ENCODE results near the gene KCTD16.

Gene KCTD16

DNA sequence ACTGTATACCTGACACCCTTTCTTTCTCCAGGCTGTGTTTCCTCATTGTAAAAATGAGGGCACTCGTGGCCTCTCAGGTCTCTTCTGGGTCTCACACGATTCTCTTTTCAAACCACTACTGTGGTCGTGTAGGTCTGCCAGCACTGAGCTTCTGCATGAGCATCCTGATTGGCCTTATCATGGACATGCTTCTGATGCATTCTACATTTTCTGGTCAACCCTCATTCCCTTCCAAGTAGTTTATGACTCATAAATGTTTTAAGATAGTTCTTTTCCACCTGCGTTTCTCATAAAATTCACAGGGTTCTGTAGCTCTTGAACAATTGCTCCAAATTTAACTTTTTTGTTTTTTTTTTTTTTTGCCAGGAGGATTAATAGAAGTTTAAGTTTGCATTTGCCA is 294.8 kb downstream of the KCTD16 start:
- DNase-seq = no peak

DNA sequence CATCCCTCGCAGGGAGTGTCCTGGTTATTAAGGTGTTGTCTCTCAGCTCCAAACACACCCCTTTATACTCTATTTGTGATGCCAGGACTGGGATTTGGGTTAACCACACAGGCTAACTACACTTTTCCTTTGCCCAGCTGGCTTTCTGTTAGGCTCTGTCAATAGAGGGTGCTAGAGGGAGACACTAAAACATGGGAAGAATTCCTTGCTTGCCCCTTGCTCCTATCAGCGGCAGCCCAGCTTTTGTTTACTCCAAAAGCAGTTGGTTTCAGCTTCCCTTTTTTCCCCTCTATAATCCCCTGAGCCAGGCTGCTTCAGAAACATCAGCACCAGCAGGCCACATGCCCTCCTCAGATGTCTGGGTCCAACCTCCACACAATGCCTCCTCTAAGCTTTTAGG is 297.1 kb downstream of the KCTD16 start:
- DNase-seq = no peak

DNA sequence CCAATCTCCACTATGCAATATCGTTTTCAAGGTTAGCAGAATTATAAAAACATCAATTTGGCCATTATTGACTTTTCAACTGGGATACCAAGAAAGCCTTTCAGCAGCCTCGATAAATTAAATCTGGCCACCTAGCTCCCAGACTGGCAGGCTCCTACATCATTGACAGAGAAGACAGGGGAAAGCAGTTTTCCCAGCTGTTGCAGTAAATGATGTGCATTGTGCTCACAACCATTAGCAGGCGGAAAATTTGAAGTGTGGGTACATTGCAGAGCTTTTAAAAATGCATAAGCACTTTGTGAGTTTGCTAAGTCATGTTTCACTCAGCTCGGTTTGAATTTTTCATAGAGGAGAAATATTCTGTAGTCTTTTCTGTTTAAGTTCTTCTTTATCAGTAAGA is 297.9 kb downstream of the KCTD16 start:
- no peak for DNase-seq

DNA sequence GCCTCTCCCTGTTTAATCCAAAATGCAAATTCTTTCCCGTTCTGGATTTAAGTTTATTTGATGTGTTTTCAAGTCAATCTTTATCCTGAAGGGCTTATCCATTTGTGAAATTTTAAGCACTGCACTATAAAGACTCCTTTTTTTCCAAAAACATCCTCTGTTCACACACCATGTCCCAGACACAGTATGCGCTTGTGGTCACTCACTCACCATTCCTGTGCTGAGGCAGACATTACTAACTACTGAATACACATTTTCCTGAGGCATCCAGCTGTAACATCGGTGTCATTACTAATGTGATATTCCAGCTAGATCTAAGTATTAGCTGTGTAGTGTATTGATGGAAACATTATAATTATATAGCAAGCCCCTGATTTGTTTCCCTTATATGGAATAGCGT is 298.4 kb downstream of the KCTD16 start:
- no peak for DNase-seq

DNA sequence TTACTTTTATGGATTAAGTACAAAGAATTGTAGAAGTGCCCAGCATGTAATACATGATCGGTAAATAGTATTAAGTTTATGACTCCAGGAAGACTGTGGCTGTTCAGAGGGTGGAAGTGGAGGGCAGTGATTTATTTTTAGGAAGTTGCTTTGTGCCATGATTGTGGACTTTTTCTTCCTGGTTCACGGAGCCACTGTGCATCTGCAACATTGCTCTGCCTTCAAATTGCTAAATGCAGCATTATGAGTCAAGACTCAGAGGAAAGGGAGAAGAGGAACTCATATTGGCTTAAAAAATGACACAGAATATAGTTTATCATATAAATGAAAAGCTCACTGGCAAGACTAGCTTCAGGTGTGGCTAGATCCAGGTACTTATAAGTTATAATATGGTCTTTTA is 301.5 kb downstream of the KCTD16 start:
- DNase-seq = no peak

DNA sequence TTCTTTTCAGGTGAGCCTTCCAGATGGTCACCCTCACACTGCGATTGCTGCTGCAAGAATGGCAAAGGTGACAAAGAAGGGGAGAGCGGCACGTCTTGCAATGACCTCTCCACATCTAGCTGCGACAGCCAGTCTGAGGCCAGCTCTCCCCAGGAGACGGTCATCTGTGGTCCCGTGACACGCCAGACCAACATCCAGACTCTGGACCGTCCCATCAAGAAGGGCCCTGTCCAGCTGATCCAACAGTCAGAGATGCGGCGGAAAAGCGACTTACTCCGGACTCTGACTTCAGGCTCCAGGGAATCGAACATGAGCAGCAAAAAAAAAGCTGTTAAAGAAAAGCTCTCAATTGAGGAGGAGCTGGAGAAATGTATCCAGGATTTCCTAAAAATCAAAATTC is 303.0 kb downstream of the KCTD16 start:
- DNase-seq = no peak

DNA sequence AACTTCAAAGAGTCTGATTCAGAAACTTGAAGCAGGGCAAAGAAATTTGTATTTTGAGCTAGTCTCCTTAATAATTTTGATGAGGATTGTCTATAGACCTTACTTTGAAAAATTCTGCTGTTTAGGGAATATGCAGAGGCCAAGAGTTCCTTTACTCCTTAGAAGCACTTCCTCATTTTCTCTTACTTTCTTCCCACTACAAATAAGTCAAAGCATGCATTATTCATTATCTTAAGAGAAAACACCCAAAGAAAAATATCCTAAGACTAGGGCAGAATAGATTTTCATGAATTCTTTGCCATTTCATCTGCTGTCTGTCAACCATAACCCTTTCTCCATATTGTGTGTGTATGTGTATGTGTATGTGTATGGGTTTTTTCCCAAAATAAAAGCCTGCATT is 307.9 kb downstream of the KCTD16 start:
- DNase-seq = no peak

DNA sequence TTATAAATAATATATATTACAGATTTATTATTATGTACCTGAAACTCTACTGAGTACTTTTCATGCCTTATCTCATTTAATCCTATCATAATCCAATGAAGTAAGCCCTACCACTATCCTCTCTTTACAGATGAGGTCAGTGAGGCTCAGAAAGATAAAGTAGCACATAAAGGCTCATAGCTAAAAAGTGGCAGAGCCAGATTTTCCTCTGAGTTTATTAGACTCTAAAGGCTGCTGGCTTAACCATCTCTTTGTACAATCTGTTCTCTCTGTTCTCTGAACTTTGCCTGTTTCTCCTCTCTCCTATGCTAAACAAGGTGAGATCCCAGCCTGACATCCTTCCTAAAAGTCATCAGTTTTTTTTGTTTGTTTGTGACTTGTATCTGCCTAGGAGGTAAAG is 311.2 kb downstream of the KCTD16 start:
- DNase-seq = no peak

DNA sequence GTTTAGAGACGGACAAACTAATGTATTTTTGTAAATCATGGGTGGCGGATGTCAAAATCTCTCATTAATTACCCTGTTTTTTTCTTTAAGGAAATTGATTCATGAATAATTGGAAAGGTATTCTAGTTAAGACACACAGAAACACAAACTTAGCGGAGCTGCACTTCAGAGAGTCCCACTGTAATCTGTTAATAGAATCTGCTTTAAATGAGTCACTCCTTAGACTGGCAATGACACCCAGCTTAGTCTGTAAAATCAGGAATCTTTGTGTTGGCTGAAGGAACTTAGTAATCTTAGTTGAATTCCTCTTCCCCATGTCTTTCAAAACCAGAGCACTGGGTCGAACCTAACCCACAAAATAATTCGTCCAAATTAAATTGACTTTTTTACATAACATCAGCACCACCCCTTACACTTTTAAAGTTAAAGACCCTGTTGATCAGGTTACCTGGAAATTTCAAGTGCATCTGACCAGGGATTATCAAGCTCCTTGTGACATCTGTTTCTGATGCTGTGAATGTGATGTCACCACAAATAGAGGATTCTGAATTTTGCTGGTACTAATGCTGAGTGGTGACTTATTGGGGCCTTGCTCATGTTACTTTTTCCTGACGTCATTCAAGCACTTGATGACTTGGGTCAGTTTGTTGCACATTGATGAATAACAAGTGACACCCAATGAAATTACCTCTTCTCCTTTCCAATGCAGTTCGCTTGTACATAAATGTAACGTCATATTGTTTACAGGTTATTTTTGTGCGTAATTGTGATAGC is 313.6 kb downstream of the KCTD16 start:
- no peak for DNase-seq

DNA sequence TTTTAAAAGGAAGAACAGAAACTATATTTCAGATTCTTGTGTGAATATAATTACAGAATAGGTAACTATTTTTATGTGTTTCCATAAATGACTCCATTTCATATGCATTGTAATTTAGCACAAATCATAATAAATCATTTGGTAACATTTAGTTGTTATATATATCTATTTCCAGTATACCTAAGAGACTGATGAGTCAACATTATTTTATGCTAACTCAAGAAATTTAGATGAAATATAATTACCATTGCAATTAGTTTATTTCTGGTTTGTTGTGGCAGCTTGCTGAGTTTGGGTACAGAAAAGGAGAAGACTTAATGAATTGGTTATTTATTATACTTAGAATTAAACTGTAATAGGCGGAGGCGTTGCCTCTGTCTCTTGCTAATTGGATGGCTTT is 314.9 kb downstream of the KCTD16 start:
- DNase-seq = no peak

DNA sequence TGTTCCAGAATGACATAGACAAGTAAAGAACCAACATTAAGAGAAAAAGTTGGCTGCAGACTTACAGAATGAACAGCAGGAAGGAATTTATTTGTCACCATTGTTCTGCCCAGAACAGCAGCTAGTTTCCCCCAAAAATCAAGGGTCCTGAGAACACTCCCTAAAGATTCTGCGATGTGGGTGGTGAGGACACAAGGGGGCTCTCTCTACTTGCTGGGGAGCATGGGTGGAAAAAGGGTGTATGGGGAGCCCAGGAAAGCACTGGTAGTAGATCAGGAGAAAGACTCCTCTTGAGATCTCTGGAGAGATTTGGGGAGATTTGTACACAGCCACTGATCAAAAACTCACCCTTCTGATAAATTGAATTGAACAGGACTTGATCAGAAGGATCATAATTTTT is 316.5 kb downstream of the KCTD16 start:
- no peak for DNase-seq

DNA sequence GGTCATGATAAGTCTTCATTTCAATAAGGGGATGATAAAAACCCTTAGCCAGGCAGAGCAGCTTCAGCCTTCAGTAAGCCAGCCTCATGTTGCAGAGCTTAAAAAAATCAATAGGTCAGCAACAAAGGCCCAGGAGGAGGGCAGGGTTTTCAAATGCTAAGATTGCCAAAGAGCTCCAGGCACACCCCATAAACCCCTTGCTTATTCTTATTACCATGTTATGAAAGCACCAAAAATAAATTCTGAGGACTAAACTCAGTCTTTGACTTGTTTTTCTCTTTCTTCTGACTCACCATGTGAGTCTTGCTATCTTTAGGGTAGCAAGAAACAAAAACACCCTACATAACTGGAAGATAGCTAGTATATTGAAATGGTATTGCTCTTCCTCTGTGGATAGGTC is 317.1 kb downstream of the KCTD16 start:
- DNase-seq = no peak

DNA sequence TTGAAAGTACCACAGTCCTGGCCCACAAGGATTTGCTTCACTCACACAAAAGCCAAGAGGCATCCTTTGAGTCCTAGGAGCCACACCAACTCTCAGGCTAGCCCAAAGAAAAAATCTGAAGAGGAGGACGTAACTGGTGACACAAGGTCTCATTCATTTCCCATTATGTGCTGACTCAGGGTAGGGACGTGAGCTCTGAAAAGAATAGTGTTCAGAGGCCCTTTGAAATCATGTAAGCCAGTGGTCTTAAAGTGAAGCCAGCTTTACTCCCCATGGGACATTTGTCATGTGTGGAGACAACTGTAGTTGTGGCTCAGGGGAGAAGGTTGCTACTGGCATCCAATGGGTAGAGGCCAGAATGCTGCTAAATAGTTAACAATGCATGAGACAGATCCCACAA is 332.4 kb downstream of the KCTD16 start:
- no peak for DNase-seq

DNA sequence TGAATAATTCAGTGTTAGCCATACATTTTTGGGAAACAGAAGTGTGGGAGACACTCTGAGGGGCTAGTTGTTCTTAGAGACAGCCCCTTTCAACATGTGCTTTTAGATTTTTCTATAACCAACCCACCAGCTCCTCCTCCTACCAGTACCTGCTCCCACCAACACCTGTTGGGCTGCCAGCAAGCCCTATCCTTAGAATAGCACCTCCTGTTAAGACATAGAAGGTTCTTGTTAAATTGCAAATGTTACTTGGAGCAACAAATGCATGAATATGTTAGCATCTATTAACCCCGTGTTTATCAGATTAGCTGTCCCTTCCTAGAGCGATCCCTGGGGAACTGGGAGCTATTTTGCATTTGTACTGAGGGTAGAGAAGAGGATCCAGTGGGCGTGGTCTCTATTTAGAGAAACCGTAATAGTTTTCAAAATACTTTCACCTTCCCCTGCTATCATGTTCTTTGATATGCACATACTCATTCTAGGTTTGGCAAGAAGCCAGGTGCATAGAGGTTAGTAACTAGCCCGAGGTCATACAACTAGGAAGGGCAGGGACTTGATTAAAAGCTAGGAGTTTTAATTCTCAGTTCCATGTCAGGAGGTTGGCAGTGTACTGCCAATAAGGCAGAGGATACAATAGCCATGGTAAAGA is 334.4 kb downstream of the KCTD16 start:
- DNase-seq = no peak

DNA sequence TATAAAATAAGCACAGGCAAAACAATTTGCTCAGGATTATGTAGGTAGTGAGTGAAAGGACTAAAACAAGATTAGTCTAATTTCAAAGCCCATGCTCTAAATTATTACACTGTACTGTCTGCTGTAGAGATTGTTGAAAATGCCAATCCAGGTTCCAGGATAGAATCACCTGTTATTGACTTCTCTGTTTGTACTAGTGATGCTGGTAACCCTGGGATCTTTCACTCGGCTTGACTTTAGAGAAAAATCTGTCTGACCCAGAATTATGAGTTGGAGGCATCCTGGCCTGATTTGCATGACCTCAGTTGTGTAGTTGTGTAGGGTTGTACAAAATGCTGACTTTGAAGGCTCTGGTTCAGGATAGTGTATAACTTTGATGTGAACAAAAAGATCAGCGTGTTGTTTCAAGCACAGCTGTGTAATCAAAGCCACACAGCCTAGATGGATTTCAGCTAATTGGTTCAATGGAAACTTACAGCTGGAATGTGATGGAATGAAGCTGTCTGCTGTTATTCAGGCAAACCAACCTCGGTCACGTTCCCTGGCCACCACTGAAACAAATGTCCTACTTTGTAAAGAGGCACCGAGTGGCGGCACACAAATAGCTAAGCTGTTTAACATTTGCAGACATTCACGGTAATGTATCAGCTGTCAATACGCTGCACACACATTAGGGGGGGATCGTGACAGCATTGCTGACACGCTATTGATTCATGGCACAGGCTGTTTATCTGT is 340.3 kb downstream of the KCTD16 start:
- DNase-seq = no peak

DNA sequence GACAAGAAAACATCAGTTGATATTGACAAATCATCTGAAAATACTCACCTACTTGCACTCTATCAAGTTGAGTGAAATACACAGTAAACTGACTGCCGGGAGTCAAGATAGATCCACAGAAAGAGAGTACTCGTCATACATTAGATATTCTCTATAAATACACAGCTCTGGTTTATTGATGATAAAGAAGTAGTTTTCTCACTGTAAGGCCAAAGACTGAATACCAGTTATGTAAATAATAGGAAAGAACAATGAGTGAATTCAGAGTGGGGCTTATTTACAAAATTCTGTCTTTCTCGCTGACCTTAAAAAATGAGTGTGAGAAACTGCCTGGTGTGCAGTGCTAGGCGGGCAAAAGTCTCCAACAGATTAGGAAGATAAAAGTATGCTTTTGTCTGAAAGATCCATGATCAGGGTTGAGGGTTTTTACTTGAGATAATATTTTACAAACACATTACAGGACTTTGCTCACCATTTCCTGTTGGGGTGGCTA is 341.0 kb downstream of the KCTD16 start:
- DNase-seq = no peak

DNA sequence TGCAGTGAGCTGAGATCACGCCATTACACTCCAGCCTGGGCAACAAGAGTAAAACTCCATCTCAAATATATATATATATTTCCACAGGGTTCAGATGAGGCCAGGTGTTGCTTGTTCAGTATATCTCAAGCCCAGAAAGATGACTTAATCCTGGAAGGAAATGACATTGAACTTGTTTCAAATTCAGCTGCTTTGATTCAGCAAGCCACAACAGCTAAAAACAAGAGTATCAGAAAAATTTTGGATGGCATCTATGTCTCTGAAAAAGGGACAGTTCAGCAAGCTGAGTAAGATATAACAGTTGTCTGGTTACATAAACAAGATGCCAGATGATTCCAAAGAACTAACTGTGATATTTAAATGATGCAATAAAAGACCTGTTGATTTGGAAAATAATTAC is 352.0 kb downstream of the KCTD16 start:
- DNase-seq = no peak

DNA sequence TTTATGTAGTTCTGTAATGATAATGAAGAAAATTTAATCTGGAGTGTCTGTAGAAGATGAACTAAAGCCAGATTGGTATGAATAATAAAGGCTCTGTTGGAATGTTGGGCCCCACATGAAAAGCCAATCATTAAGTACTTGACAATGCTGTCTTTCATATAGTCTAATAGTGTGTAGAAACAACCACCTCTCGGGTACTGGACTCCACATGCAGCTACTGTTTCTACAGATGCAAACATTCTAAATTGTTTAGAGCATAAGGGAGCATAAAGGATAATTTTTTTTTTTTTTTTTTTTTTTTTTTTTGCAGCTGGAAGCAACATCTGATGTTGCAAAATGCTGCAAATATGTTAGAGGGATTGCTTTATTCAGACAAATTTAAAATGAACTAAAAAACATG is 354.3 kb downstream of the KCTD16 start:
- no peak for DNase-seq

DNA sequence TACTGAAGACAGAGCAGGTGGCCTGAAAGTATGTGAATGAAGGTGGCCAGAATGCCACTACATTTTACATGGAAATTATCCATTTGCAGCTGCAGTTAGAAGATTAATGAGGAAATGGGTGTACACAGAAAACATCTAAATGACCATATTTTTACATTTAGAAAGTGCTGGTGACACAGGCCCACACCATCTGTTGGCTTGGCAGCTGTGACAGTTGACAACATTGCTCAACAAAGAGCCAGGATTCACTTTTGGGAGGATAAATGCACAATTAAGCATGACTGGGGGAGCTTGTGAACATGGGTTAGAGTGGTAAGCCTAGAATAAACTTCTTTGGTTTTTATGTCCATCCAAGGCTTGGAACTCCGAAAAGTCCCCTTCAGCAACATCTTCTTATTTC is 360.5 kb downstream of the KCTD16 start:
- no peak for DNase-seq
